ENCODE data around the gene SLC7A1.

SLC7A1 gene

GRCh38 chr13:29577136-29578051 is 18.1 kb downstream of the SLC7A1 start:
- DNase-seq (ENCODE audit: extremely low read depth, low read depth), result no peak
- H3K4me3 ChIP-seq (replicated peaks; ENCODE audit: low read depth, low read length), result no peak overlapping the region
- no peak for TF ChIP-seq CTCF (IDR thresholded peaks at IDR 0.05; ENCODE audit: low read depth, low read length, missing control alignments)

- DNase-seq (ENCODE audit: extremely low read depth, low read depth), result no peak
- no peak for TF ChIP-seq CTCF (IDR thresholded peaks at IDR 0.05; ENCODE audit: low read depth, low read length, missing control alignments)
- no peak overlapping the region for H3K4me3 ChIP-seq (replicated peaks; ENCODE audit: low read depth, low read length)
These were observed 18.9 kb downstream of the SLC7A1 start for GRCh38 chr13:29576581-29576980.

GRCh38 chr13:29575098-29575497 is 20.4 kb downstream of the SLC7A1 start:
- H3K4me3 ChIP-seq (replicated peaks; ENCODE audit: low read depth, low read length), result no peak overlapping the region
- TF ChIP-seq CTCF (IDR thresholded peaks at IDR 0.05; ENCODE audit: low read depth, low read length, missing control alignments), result no peak
- no peak for DNase-seq (ENCODE audit: extremely low read depth, low read depth)

GRCh38 chr13:29573190-29573589 is 22.3 kb downstream of the SLC7A1 start:
- DNase-seq (ENCODE audit: extremely low read depth, low read depth), result no peak
- no peak for TF ChIP-seq CTCF (IDR thresholded peaks at IDR 0.05; ENCODE audit: low read depth, low read length, missing control alignments)
- no peak overlapping the region for H3K4me3 ChIP-seq (replicated peaks; ENCODE audit: low read depth, low read length)

GRCh38 chr13:29572575-29572974 is 22.9 kb downstream of the SLC7A1 start:
- no peak overlapping the region for H3K4me3 ChIP-seq (replicated peaks; ENCODE audit: low read depth, low read length)
- no peak for TF ChIP-seq CTCF (IDR thresholded peaks at IDR 0.05; ENCODE audit: low read depth, low read length, missing control alignments)
- no peak for DNase-seq (ENCODE audit: extremely low read depth, low read depth)

- DNase-seq (ENCODE audit: extremely low read depth, low read depth), result no peak
- no peak overlapping the region for H3K4me3 ChIP-seq (replicated peaks; ENCODE audit: low read depth, low read length)
- TF ChIP-seq CTCF (IDR thresholded peaks at IDR 0.05; ENCODE audit: low read depth, low read length, missing control alignments), result no peak
These were observed 23.5 kb downstream of the SLC7A1 start for GRCh38 chr13:29571876-29572570.
